ENCODE measurements around the gene SMAD9. TPM values are rescaled to one million over a fixed set of nuclear protein-coding genes. Genes with fewer than 3 reads are reported as not detected.

The SMAD9 gene
- total RNA-seq, 1 donor from 2014 or later, result 0.79 TPM

DNA sequence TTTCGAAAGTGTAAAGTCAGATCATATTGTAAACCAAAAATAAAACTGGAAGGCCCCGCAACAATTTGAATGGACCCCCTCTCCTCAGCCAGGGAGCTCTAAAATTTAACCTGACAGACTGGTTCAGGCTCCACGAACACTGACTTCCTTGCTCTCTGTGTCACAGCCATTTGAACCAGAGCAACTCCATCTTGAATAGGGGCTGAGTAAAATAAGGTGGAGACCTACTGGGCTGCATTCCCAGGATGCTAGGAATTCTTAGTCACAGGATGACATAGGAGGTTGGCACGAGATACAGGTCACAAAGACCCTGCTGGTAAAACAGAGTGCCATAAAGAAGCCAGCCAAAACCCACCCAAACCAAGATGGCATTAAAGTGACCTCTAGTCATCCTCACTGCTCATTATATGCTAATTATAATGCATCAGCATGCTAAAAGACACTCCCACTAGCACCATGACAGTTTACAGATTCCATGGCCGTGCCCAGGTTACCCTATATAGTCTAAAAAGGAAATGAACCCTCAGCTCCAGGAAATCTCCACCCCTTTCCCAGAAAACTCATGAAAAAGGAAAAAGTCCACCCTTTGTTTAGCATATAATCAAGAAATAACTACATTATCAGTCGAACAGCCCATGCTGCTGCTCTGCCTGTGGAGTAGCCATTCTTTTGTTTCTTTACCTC, 57.9 kb downstream of the SMAD9 start:
- Histone ChIP-seq H3K27me3 (ENCODE audit: control insufficient read depth, insufficient read depth, low read length) (no peaks in the 10 kb centered on the region), H3K36me3 (ENCODE audit: control insufficient read depth, insufficient read depth, low read length) (no peaks in the 10 kb centered on the region), H3K4me3 (ENCODE audit: low read depth, low read length) (no peak overlapping the region)
- DNase-seq (ENCODE audit: low read depth) (peak; percentile 34), FAIRE-seq (no peak)
- TF ChIP-seq, protein P1, sequence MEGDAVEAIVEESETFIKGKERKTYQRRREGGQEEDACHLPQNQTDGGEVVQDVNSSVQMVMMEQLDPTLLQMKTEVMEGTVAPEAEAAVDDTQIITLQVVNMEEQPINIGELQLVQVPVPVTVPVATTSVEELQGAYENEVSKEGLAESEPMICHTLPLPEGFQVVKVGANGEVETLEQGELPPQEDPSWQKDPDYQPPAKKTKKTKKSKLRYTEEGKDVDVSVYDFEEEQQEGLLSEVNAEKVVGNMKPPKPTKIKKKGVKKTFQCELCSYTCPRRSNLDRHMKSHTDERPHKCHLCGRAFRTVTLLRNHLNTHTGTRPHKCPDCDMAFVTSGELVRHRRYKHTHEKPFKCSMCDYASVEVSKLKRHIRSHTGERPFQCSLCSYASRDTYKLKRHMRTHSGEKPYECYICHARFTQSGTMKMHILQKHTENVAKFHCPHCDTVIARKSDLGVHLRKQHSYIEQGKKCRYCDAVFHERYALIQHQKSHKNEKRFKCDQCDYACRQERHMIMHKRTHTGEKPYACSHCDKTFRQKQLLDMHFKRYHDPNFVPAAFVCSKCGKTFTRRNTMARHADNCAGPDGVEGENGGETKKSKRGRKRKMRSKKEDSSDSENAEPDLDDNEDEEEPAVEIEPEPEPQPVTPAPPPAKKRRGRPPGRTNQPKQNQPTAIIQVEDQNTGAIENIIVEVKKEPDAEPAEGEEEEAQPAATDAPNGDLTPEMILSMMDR (IDR thresholded peaks at IDR 0.05; ENCODE audit: insufficient read depth, low read length, severe bottlenecking), result no peak

DNA sequence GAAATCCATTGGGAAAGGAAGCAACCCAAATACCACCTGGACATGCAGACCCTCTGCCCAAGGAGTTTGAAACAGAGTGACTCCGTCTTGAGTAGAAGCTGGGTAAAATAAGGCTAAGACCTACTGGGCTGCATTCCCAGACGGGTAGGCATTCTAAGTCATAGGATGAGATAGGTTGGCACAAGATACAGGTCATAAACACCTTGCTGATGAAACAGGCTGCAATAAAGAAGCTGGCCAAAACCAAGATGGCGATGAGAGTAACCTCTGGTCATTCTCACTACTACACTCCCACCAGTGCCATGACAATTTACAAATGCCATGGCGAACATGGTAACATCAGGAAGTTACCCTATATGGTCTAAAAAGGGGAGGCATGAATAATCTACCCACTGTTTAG, 60.8 kb downstream of the SMAD9 start:
- Histone ChIP-seq H3K36me3 (ENCODE audit: control insufficient read depth, insufficient read depth, low read length) (no peaks in the 10 kb centered on the region), H3K4me3 (ENCODE audit: low read depth, low read length) (no peak overlapping the region), H3K27me3 (ENCODE audit: control insufficient read depth, insufficient read depth, low read length) (no peaks in the 10 kb centered on the region)
- DNase-seq (ENCODE audit: low read depth) (no peak), FAIRE-seq (no peak)
- TF ChIP-seq, protein P1 (IDR thresholded peaks at IDR 0.05; ENCODE audit: insufficient read depth, low read length, severe bottlenecking), result no peak

GRCh38 chr13:36858290-36858689, 61.7 kb downstream of the SMAD9 start:
- DNase-seq (ENCODE audit: low read depth) (peak; percentile 61), FAIRE-seq (no peak)
- no peak overlapping the region for H3K4me3 ChIP-seq (ENCODE audit: low read depth, low read length)
- no peaks in the 10 kb centered on the region for H3K36me3 ChIP-seq (ENCODE audit: control insufficient read depth, insufficient read depth, low read length)
- TF ChIP-seq, protein P1 (IDR thresholded peaks at IDR 0.05; ENCODE audit: insufficient read depth, low read length, severe bottlenecking), result peak; percentile 61
- no peaks in the 10 kb centered on the region for H3K27me3 ChIP-seq (ENCODE audit: control insufficient read depth, insufficient read depth, low read length)

DNA sequence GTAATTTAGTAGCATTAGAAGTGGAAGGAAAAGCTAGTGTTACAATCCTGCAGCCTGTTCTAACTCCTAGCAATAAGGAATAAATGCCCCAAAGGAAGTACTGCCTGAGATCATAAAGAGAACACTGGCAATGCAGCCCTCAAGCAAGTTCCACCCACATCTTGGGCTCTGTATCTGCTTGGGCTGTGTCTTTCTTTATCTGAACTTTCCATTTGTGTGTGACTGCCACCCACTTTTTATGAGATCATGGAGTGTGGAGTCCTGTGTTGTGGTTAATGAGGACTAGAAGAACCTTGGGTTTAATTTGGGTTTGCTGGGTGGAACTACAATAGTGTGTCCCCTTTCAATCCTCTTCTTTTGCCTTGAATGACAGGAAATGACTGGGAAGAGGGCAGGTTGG, 62.8 kb downstream of the SMAD9 start:
- FAIRE-seq, result no peak
- Histone ChIP-seq H3K4me3 (ENCODE audit: low read depth, low read length) (no peak overlapping the region), H3K36me3 (ENCODE audit: control insufficient read depth, insufficient read depth, low read length) (no peaks in the 10 kb centered on the region), H3K27me3 (ENCODE audit: control insufficient read depth, insufficient read depth, low read length) (no peaks in the 10 kb centered on the region)
- TF ChIP-seq, protein P1 (IDR thresholded peaks at IDR 0.05; ENCODE audit: insufficient read depth, low read length, severe bottlenecking), result no peak
- DNase-seq (ENCODE audit: low read depth), result no peak

DNA sequence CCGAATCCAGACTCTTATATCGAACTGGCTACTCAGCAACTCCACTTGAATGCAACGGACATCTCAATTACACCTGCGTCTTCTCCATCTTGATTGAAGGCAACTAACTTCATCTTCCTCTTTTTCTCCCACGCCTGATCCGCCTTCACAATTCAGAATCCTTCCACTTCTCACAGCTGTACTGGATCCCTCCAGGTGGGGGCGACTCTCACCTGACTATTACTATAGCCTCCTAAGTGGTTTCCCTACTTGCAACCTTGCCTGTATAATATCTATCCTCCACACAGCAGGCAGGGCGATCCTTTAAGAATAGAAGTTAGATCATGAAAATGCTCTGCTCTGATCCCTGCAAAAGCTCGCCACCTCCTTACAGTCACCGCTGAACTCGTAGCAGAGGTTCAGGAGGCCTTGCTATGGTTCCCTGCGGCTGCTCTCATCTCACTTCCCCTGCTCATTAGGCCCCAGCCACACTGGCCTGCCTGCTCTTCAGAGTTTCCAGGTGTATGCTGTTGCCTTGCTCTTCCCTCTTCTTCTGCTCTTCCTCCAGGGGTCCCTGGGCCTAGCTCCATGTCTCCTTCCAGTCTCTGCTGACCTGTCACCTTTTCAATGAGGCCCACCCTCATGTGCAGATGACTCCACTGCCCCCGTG, 69.1 kb downstream of the SMAD9 start:
- Histone ChIP-seq H3K27me3 (ENCODE audit: control insufficient read depth, insufficient read depth, low read length) (no peaks in the 10 kb centered on the region), H3K36me3 (ENCODE audit: control insufficient read depth, insufficient read depth, low read length) (no peaks in the 10 kb centered on the region), H3K4me3 (ENCODE audit: low read depth, low read length) (no peak overlapping the region)
- TF ChIP-seq, protein P1 (IDR thresholded peaks at IDR 0.05; ENCODE audit: insufficient read depth, low read length, severe bottlenecking), result peak; percentile 15
- DNase-seq (ENCODE audit: low read depth) (no peak), FAIRE-seq (no peak)

Data from bronchial epithelial cell (primary cell).